Measurements from ENCODE around the gene ADGRF4.

GRCh38 chr6:47722194-47722593, 23.8 kb downstream of the ADGRF4 start:
- TF ChIP-seq CTCF (IDR thresholded peaks at IDR 0.05; ENCODE audit: low read depth, low read length) (no peak), EZH2phosphoT487 (IDR thresholded peaks at IDR 0.05; ENCODE audit: low read depth) (no peak)

Data from OCI-LY3 (cell line).